Keratinocyte (primary cell): ENCODE data around the gene TCP11L2. TPM values are rescaled to one million over a fixed set of nuclear protein-coding genes. Genes with fewer than 3 reads are reported as not detected.

Source experiments
- DNase-seq: peaks from one replicate; pipeline ENCODE4 v3.0.0-alpha.2; 2011; ENCODE audit warnings: low read depth, missing footprints, low spot score
- FAIRE-seq: peaks from 2 replicates; lab custom pipeline; 2011; peaks lifted over from hg19 to GRCh38; lab: Jason Lieb, UNC
- H2AFZ ChIP-seq: 2 replicates; pipeline ENCODE4 v1.6.0; 2012; ENCODE audit warnings: low read length, control low read depth, inconsistent platforms; ENCODE audit not compliant: control insufficient read depth
- H3K27ac ChIP-seq: 2 replicates; pipeline ENCODE4 v1.5.1; 2011; ENCODE audit warnings: low read length; ENCODE audit not compliant: control insufficient read depth, insufficient read depth
- H3K27me3 ChIP-seq: 3 replicates; pipeline ENCODE4 v1.6.0; 2011; ENCODE audit warnings: low read length; ENCODE audit not compliant: control insufficient read depth, insufficient read depth; ENCODE audit errors: extremely low read depth
- H3K36me3 ChIP-seq, 2 experiments: 2 replicates in 1 of 2; 3 replicates in 1 of 2; pipeline ENCODE4 v1.5.1; 2011; ENCODE audit warnings: low read length in 2 of 2, mild to moderate bottlenecking in 1 of 2; ENCODE audit not compliant: control insufficient read depth in 2 of 2, insufficient read depth in 2 of 2; ENCODE audit errors: extremely low read depth in 1 of 2
- H3K4me1 ChIP-seq: 3 replicates; pipeline ENCODE4 v1.5.1; 2011; ENCODE audit warnings: low read length; ENCODE audit not compliant: control insufficient read depth, insufficient read depth; ENCODE audit errors: extremely low read depth
- H3K4me2 ChIP-seq: 3 replicates; pipeline ENCODE4 v1.6.0; 2011; ENCODE audit warnings: low read depth, low read length; ENCODE audit not compliant: control insufficient read depth, insufficient read depth; ENCODE audit errors: extremely low read depth
- H3K4me3 ChIP-seq, 3 experiments: fragments of 200-600 bp in 1 of 3; sonication (generic) in 1 of 3; 2 replicates in 2 of 3; 3 replicates in 1 of 3; pipeline ENCODE4 v1.5.1; 2011 to 2016; ENCODE audit warnings: low read length in 3 of 3, mild to moderate bottlenecking in 3 of 3, control low read depth in 2 of 3, inconsistent platforms in 1 of 3, low read depth in 1 of 3, mixed read lengths in 1 of 3, mixed run types in 1 of 3, moderate library complexity in 1 of 3; ENCODE audit not compliant: control insufficient read depth in 2 of 3, insufficient read depth in 2 of 3; ENCODE audit errors: extremely low read depth in 1 of 3
- H3K79me2 ChIP-seq: 2 replicates; pipeline ENCODE4 v1.6.0; 2012; ENCODE audit warnings: low read length; ENCODE audit not compliant: control insufficient read depth, insufficient read depth
- H3K9ac ChIP-seq: 3 replicates; pipeline ENCODE4 v1.6.0; 2011; ENCODE audit warnings: low read length; ENCODE audit not compliant: control insufficient read depth, insufficient read depth; ENCODE audit errors: extremely low read depth
- H3K9me1 ChIP-seq: 3 replicates; pipeline ENCODE4 v1.6.0; 2011; ENCODE audit warnings: low read length; ENCODE audit not compliant: control insufficient read depth, insufficient read depth; ENCODE audit errors: extremely low read depth
- H3K9me3 ChIP-seq: 2 replicates; pipeline ENCODE4 v1.5.1; 2012; ENCODE audit warnings: low read depth, low read length; ENCODE audit not compliant: control insufficient read depth
- H4K20me1 ChIP-seq: 3 replicates; pipeline ENCODE4 v1.6.0; 2011; ENCODE audit warnings: low read length; ENCODE audit not compliant: control insufficient read depth, insufficient read depth; ENCODE audit errors: extremely low read depth
- CTCF ChIP-seq, 3 experiments: IDR thresholded peaks in 1 of 3; conservative IDR thresholded peaks in 1 of 3; optimal IDR thresholded peaks in 1 of 3; 2 replicates in 2 of 3; 3 replicates in 1 of 3; pipeline versions ENCODE3 to v1.5.1; 2011; ENCODE audit warnings: low read length in 3 of 3, mild to moderate bottlenecking in 3 of 3, moderate library complexity in 2 of 3, control low read depth in 1 of 3, inconsistent platforms in 1 of 3; ENCODE audit not compliant: insufficient read depth in 2 of 3; ENCODE audit errors: extremely low read depth in 1 of 3
- EZH2 ChIP-seq: IDR thresholded peaks from one replicate; pipeline ENCODE4 v1.6.1; 2012; ENCODE audit warnings: inconsistent platforms, mild to moderate bottlenecking, low read length, moderate library complexity
- dilution Hi-C: fragments of 300-500 bp; cut with MboI; formaldehyde crosslinking; loops from one replicate; pipeline ENCODE4 v1.7.0; 2020; ENCODE audit warnings: low sequenced_read_pairs; ENCODE audit not compliant: extremely low pct_ligation_motif_present
- polyA plus RNA-seq, 5 experiments: library from polyadenylated mRNA; depleted of rRNA in 3 of 5; stranded (reverse) in 3 of 5; stranded (forward) in 1 of 5; unstranded in 1 of 5; fragments of >200 nt; gene quantifications; 1 replicate in 1 of 5; 2 replicates in 3 of 5; 3 replicates in 1 of 5; pipeline versions ENCODE4 v1.2.1 to v1.2.3, GENCODE V29; 2011 to 2012; ENCODE audit warnings: missing spikeins in 2 of 5, low read depth in 1 of 5, low replicate concordance in 1 of 5

The TCP11L2 gene
- polyA plus RNA-seq, 1 donor (not counting 4 experiments of a cell fraction or from before 2014, with no cell fraction given): 6.1 TPM

- Histone ChIP-seq H3K4me3 (no peak overlapping the region), H3K36me3 (no peaks in the 10 kb centered on the region), H3K9me3 (no peaks in the 10 kb centered on the region), H4K20me1 (no peaks in the 10 kb centered on the region), H2AFZ (no peak overlapping the region), H3K9ac (no peak overlapping the region), H3K27me3 (no peaks in the 10 kb centered on the region), H3K4me1 (no peaks in the 10 kb centered on the region), H3K79me2 (no peaks in the 10 kb centered on the region), H3K4me2 (no peak overlapping the region), H3K9me1 (no peaks in the 10 kb centered on the region), H3K27ac (no peak overlapping the region)
- no peak for DNase-seq
- no peak for FAIRE-seq
- dilution Hi-C loops: no loop called here
- no peak for TF ChIP-seq CTCF (optimal IDR thresholded peaks at IDR 0.05 in 1 of 3, IDR thresholded peaks at IDR 0.05 in 1 of 3, conservative IDR thresholded peaks at IDR 0.05 in 1 of 3; ENCODE audit: extremely low read depth in 1 of 3, insufficient read depth in 2 of 3, low read length in 3 of 3)
- no peak for TF ChIP-seq EZH2
Measured at GRCh38 chr12:106255493-106255892, 47.0 kb upstream of the TCP11L2 start.

- Histone ChIP-seq H4K20me1 (no peaks in the 10 kb centered on the region), H2AFZ (no peak overlapping the region), H3K4me1 (no peaks in the 10 kb centered on the region), H3K79me2 (no peaks in the 10 kb centered on the region), H3K27ac (no peak overlapping the region), H3K27me3 (no peaks in the 10 kb centered on the region), H3K9me3 (no peaks in the 10 kb centered on the region), H3K9me1 (no peaks in the 10 kb centered on the region), H3K9ac (no peak overlapping the region), H3K36me3 (no peaks in the 10 kb centered on the region), H3K4me2 (no peak overlapping the region), H3K4me3 (no peak overlapping the region)
- FAIRE-seq (no peak), DNase-seq (no peak)
- dilution Hi-C loops: no loop called here
- TF ChIP-seq CTCF (optimal IDR thresholded peaks at IDR 0.05 in 1 of 3, IDR thresholded peaks at IDR 0.05 in 1 of 3, conservative IDR thresholded peaks at IDR 0.05 in 1 of 3; ENCODE audit: extremely low read depth in 1 of 3, insufficient read depth in 2 of 3, low read length in 3 of 3) (no peak), EZH2 (no peak)
Measured at GRCh38 chr12:106255952-106256351, 46.6 kb upstream of the TCP11L2 start.
